IMR-90 (cell line): ENCODE data around the gene CTNNA2. TPM values are rescaled to one million over a fixed set of nuclear protein-coding genes. Genes with fewer than 3 reads are reported as not detected.

Experiments
- ATAC-seq: fragments of 200-7000 bp; cut with Tn5 transposase; 2 replicates; pipeline ENCODE4 v1.9.1; 2020; ENCODE audit warnings: low read depth, mild to moderate bottlenecking, moderate library complexity
- BruUV-seq: library from RNA; stranded (reverse); fragments of 400-500 nt; replicated peaks from 2 replicates; lab custom pipeline; 2021; lab: Mats Ljungman, UMichigan
- CTCF ChIA-PET: fragments of 300-600 bp; formaldehyde crosslinking; extraction: SDS; loops from one replicate; lab custom pipeline; 2021; ENCODE audit warnings: antibody characterized with exemption; lab: Yijun Ruan, JAX
- POLR2A ChIA-PET: fragments of 300-600 bp; sonication (Branson Sonifier 250); formaldehyde crosslinking; loops from one replicate; lab custom pipeline; 2022; ENCODE audit warnings: antibody characterized with exemption; ENCODE audit not compliant: unreplicated experiment; lab: Charles Lee
- DNase-seq: peaks from one replicate; pipeline ENCODE4 v3.0.0; 2013
- H2AFZ ChIP-seq: replicated peaks from 2 replicates; pipeline ENCODE3; 2013; ENCODE audit warnings: low read length, mild to moderate bottlenecking; ENCODE audit not compliant: poor library complexity
- H2AK5ac ChIP-seq: 2 replicates; pipeline ENCODE4 v1.6.1; 2013; ENCODE audit warnings: low read depth, low read length, inconsistent platforms
- H2AK9ac ChIP-seq: replicated peaks from 2 replicates; pipeline ENCODE3; 2013; ENCODE audit warnings: mild to moderate bottlenecking, low read depth, low read length, moderate library complexity; ENCODE audit not compliant: poor library complexity
- H2BK120ac ChIP-seq: 2 replicates; pipeline ENCODE4 v1.6.1; 2013; ENCODE audit warnings: low read depth, low read length, inconsistent platforms
- H2BK15ac ChIP-seq: 3 replicates; pipeline ENCODE4 v1.6.1; 2013; ENCODE audit warnings: low read depth, low read length, inconsistent platforms
- H2BK20ac ChIP-seq: 2 replicates; pipeline ENCODE4 v1.6.1; 2013; ENCODE audit warnings: low read depth, mild to moderate bottlenecking, inconsistent platforms, low read length, moderate library complexity
- H2BK5ac ChIP-seq: 2 replicates; pipeline ENCODE4 v1.6.1; 2013; ENCODE audit warnings: mild to moderate bottlenecking, low read depth, low read length, inconsistent platforms; ENCODE audit not compliant: poor library complexity, severe bottlenecking
- H3K14ac ChIP-seq: replicated peaks from 2 replicates; pipeline ENCODE4 v1.6.1; 2013; ENCODE audit warnings: low read depth, low read length, inconsistent platforms
- H3K18ac ChIP-seq: 2 replicates; pipeline ENCODE4 v1.6.1; 2013; ENCODE audit warnings: low read depth, low read length, control low read depth
- H3K23ac ChIP-seq: 2 replicates; pipeline ENCODE4 v1.6.1; 2013; ENCODE audit warnings: low read depth, low read length, inconsistent platforms
- H3K27ac ChIP-seq: 2 replicates; pipeline ENCODE4 v1.5.1; 2013; ENCODE audit warnings: mild to moderate bottlenecking, control low read depth, low read length; ENCODE audit not compliant: insufficient read depth
- H3K27me3 ChIP-seq: 2 replicates; pipeline ENCODE4 v1.6.1; 2013; ENCODE audit warnings: low read length; ENCODE audit not compliant: control insufficient read depth, insufficient read depth
- H3K36me3 ChIP-seq: 2 replicates; pipeline ENCODE4 v1.6.1; 2013; ENCODE audit warnings: low read length, mixed read lengths; ENCODE audit not compliant: control insufficient read depth, insufficient read depth
- H3K4ac ChIP-seq: 2 replicates; pipeline ENCODE4 v1.6.1; 2013; ENCODE audit warnings: low read depth, low read length, inconsistent platforms
- H3K4me1 ChIP-seq: 2 replicates; pipeline ENCODE4 v1.6.1; 2013; ENCODE audit warnings: low read length, mixed read lengths; ENCODE audit not compliant: control insufficient read depth, insufficient read depth
- H3K4me2 ChIP-seq: 2 replicates; pipeline ENCODE4 v1.6.1; 2013; ENCODE audit warnings: low read depth, mild to moderate bottlenecking, control low read depth, low read length, moderate library complexity
- H3K4me3 ChIP-seq: 2 replicates; pipeline ENCODE4 v1.5.1; 2013; ENCODE audit warnings: low read depth, mild to moderate bottlenecking, control low read depth, low read length, moderate library complexity; ENCODE audit not compliant: insufficient read depth
- H3K56ac ChIP-seq: 2 replicates; pipeline ENCODE4 v1.6.1; 2013; ENCODE audit warnings: low read length, inconsistent platforms; ENCODE audit not compliant: insufficient read depth; ENCODE audit errors: extremely low read depth
- H3K79me1 ChIP-seq, 2 experiments: 2 replicates each; pipeline ENCODE4 v1.6.1; 2013; ENCODE audit warnings: low read length in 2 of 2, inconsistent platforms in 1 of 2, low read depth in 1 of 2
- H3K9ac ChIP-seq: 2 replicates; pipeline ENCODE4 v1.6.1; 2013; ENCODE audit warnings: low read depth, low read length, control low read depth
- H3K9me1 ChIP-seq: 2 replicates; pipeline ENCODE4 v1.6.1; 2013; ENCODE audit warnings: low read length, inconsistent platforms; ENCODE audit not compliant: insufficient read depth
- H3K9me3 ChIP-seq: 2 replicates; pipeline ENCODE4 v1.6.1; 2013; ENCODE audit warnings: low read length; ENCODE audit not compliant: control insufficient read depth, insufficient read depth
- H4K20me1 ChIP-seq: 2 replicates; pipeline ENCODE4 v1.6.1; 2013; ENCODE audit warnings: low read length, inconsistent platforms; ENCODE audit not compliant: insufficient read depth
- H4K5ac ChIP-seq: 2 replicates; pipeline ENCODE4 v1.6.1; 2013; ENCODE audit warnings: mild to moderate bottlenecking, low read depth, low read length, control low read depth
- H4K8ac ChIP-seq, 2 experiments: 2 replicates each; pipeline ENCODE4 v1.6.1; 2013; ENCODE audit warnings: low read depth in 2 of 2, low read length in 2 of 2, control low read depth in 1 of 2, inconsistent platforms in 1 of 2
- H4K91ac ChIP-seq: 2 replicates; pipeline ENCODE4 v1.6.1; 2013; ENCODE audit warnings: low read depth, low read length, inconsistent platforms; ENCODE audit not compliant: insufficient read depth
- CEBPB ChIP-seq: IDR thresholded peaks from 2 replicates; pipeline ENCODE4 v1.6.1; 2012; ENCODE audit warnings: low read depth, low read length, improper control_type of control experiment
- CHD1 ChIP-seq: IDR thresholded peaks from 2 replicates; pipeline ENCODE4 v1.6.1; 2012; ENCODE audit warnings: low read depth, low read length, improper control_type of control experiment
- CTCF ChIP-seq: conservative IDR thresholded peaks from 2 replicates; pipeline ENCODE4 v1.5.1; 2012; ENCODE audit warnings: mild to moderate bottlenecking, low read depth, low read length, improper control_type of control experiment
- ELK1 ChIP-seq: fragments of 150-350 bp; IDR thresholded peaks from 2 replicates; pipeline ENCODE4 v1.6.1; 2016; ENCODE audit warnings: low read depth, mild to moderate bottlenecking, low read length, moderate library complexity, borderline replicate concordance
- FOS ChIP-seq: fragments of 150-350 bp; IDR thresholded peaks from 2 replicates; pipeline ENCODE4 v1.6.1; 2016; ENCODE audit warnings: low read depth, low read length
- MAFK ChIP-seq: IDR thresholded peaks from 2 replicates; pipeline ENCODE4 v1.6.1; 2012; ENCODE audit warnings: low read depth, low read length, improper control_type of control experiment
- MAZ ChIP-seq: IDR thresholded peaks from 2 replicates; pipeline ENCODE4 v1.6.1; 2012; ENCODE audit warnings: low read depth, mild to moderate bottlenecking, low read length, improper control_type of control experiment, moderate library complexity, borderline replicate concordance
- MXI1 ChIP-seq: IDR thresholded peaks from 2 replicates; pipeline ENCODE4 v1.6.1; 2012; ENCODE audit warnings: low read depth, mild to moderate bottlenecking, low read length, moderate library complexity, borderline replicate concordance
- NFE2L2 ChIP-seq: fragments of 150-350 bp; IDR thresholded peaks from 2 replicates; pipeline ENCODE4 v1.6.1; 2016; ENCODE audit warnings: low read depth, mild to moderate bottlenecking, low read length
- POLR2A ChIP-seq: IDR thresholded peaks from 2 replicates; pipeline ENCODE4 v1.6.1; 2012; ENCODE audit warnings: mild to moderate bottlenecking, low read depth, low read length
- RAD21 ChIP-seq: IDR thresholded peaks from 2 replicates; pipeline ENCODE4 v1.6.1; 2012; ENCODE audit warnings: low read length, improper control_type of control experiment
- RCOR1 ChIP-seq: IDR thresholded peaks from 2 replicates; pipeline ENCODE4 v1.6.1; 2012; ENCODE audit warnings: mild to moderate bottlenecking, low read length, improper control_type of control experiment; ENCODE audit not compliant: insufficient replicate concordance
- RFX5 ChIP-seq: IDR thresholded peaks from 2 replicates; pipeline ENCODE4 v1.8.0; 2012; ENCODE audit warnings: low read depth, mild to moderate bottlenecking, low read length, moderate library complexity
- SMC3 ChIP-seq: fragments of 150-350 bp; IDR thresholded peaks from 2 replicates; pipeline ENCODE4 v1.6.1; 2016; ENCODE audit warnings: low read depth, mild to moderate bottlenecking, antibody characterized with exemption, low read length, moderate library complexity
- USF2 ChIP-seq: fragments of 150-350 bp; IDR thresholded peaks from 2 replicates; pipeline ENCODE4 v1.6.1; 2017; ENCODE audit warnings: mild to moderate bottlenecking, antibody characterized with exemption, low read length, low read depth
- WGBS, 2 experiments: methylation state at CpG; one replicate each; pipeline versions ENCODE4 v1.1.5 to v1.1.7; 2013; ENCODE audit warnings: missing lambda C conversion rate in 2 of 2; ENCODE audit not compliant: insufficient read length in 1 of 2; ENCODE audit errors: extremely low coverage in 2 of 2; 5-methylcytosine and 5-hydroxymethylcytosine counted together
- dilution Hi-C: fragments of 300-500 bp; cut with HindIII; formaldehyde crosslinking; loops from one replicate; pipeline ENCODE4 v1.14.3; 2018; ENCODE audit warnings: low sequenced_read_pairs; ENCODE audit not compliant: unreplicated experiment
- in situ Hi-C: fragments of 300-500 bp; cut with MboI; formaldehyde crosslinking; loops from 3 replicates; pipeline ENCODE4 v1.14.3; 2019; ENCODE audit warnings: low sequenced_read_pairs, inconsistent platforms, mixed read lengths
- intact Hi-C: fragments of 100-400 bp; cut with micrococcal nuclease; formaldehyde crosslinking; loops from 2 replicates; pipeline ENCODE4 v1.10.0; 2022
- polyA plus RNA-seq, 3 experiments: library from polyadenylated mRNA; depleted of rRNA; stranded (reverse); fragments of >200 nt; gene quantifications; 2 replicates each; pipeline ENCODE4 v1.2.3, GENCODE V29; 2012; ENCODE audit warnings: low replicate concordance in 1 of 3
- total RNA-seq: library from RNA; depleted of rRNA; stranded (reverse); fragments of >200 nt; gene quantifications from 2 replicates; pipeline ENCODE4 v1.2.3, GENCODE V29; 2012

CTNNA2 gene
- total and polyA plus RNA-seq, 2 of the 4 experiments (the other 2 are of a cell fraction) = not detected

DNA sequence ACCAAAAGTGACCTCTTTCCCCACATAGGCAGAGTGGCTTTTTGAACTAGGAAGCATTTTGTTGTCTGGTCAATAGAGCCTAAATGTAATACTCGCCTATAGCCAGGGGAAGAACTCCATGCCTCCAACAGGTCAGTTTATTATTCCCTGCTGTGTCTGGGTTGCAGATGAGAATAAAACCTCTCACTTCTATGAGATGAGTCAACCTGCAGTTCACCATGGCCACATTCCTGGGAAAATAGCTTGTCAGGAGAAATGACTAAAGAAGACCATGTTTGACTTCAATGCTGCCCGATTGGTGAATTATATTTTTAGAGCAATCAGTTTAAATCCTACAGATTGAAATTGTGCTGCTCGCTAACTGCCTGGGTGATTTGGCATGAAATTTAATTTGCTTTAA, 838.4 kb downstream of the CTNNA2 start:
- H2AK5ac ChIP-seq = no peak overlapping the region
- no peak overlapping the region for H3K4me3 ChIP-seq
- H3K27ac ChIP-seq = no peak overlapping the region
- no peaks in the 10 kb centered on the region for H4K20me1 ChIP-seq
- H2BK120ac ChIP-seq = no peak overlapping the region
- dilution Hi-C loops (no loop called here), intact Hi-C loops (no loop called here), in situ Hi-C loops (no loop called here)
- no peak for DNase-seq
- no TSS peak for BruUV-seq
- POLR2A ChIA-PET = no interaction called here
- no peaks in the 10 kb centered on the region for H3K36me3 ChIP-seq
- H3K14ac ChIP-seq = no peak overlapping the region
- no peak for ATAC-seq
- no peak overlapping the region for H3K9ac ChIP-seq
- no peak overlapping the region for H2BK20ac ChIP-seq
- no peak overlapping the region for H3K4ac ChIP-seq
- no peaks in the 10 kb centered on the region for H3K79me1 ChIP-seq
- no peaks in the 10 kb centered on the region for H3K27me3 ChIP-seq
- no peaks in the 10 kb centered on the region for H3K4me1 ChIP-seq
- H3K9me3 ChIP-seq = no peaks in the 10 kb centered on the region
- H3K56ac ChIP-seq = no peak overlapping the region
- no peak overlapping the region for H2BK5ac ChIP-seq
- no peaks in the 10 kb centered on the region for H3K9me1 ChIP-seq
- no peak overlapping the region for H4K5ac ChIP-seq
- no peak overlapping the region for H2AK9ac ChIP-seq
- H4K91ac ChIP-seq = no peak overlapping the region
- H3K4me2 ChIP-seq = no peak overlapping the region
- CTCF ChIA-PET = no interaction called here
- no peak overlapping the region for H2BK15ac ChIP-seq
- no peak overlapping the region for H3K18ac ChIP-seq
- WGBS, 2 experiments = 80% methylated on average over 1 of the region's 3 CpGs; no CpG with 5 or more reads in 1 of the 2 experiments
- no peak overlapping the region for H2AFZ ChIP-seq
- H3K23ac ChIP-seq = no peak overlapping the region
- TF ChIP-seq CTCF (no peak), POLR2A (no peak), NFE2L2 (no peak), CHD1 (no peak), SMC3 (no peak), ELK1 (no peak), FOS (no peak), RFX5 (no peak), MAZ (no peak), USF2 (no peak), CEBPB (no peak), MXI1 (no peak), RCOR1 (no peak), MAFK (no peak), RAD21 (no peak)
- H4K8ac ChIP-seq = no peak overlapping the region
